ENCODE results near the gene LEO1.
A peak's percentile ranks its signal among the peaks of the same experiment; 100 is the strongest.

The LEO1 gene

GRCh38 chr15:52002351-52002750, 30.8 kb upstream of the LEO1 start:
- Histone ChIP-seq H3K79me2 (ENCODE audit: control insufficient read depth, insufficient read depth, low read length, unreplicated experiment) (no peaks in the 10 kb centered on the region), H3K36me3 (ENCODE audit: insufficient read depth, low read length) (no peaks in the 10 kb centered on the region), H3K27me3 (ENCODE audit: insufficient read depth, low read length) (no peaks in the 10 kb centered on the region), H3K4me3 (ENCODE audit: low read depth, low read length) (no peak overlapping the region), H3K4me1 (ENCODE audit: control insufficient read depth, insufficient read depth, low read length, unreplicated experiment) (peaks cover 16% of the 10 kb centered on the region), H3K27ac (ENCODE audit: low read depth, low read length) (no peak overlapping the region), H2AFZ (ENCODE audit: low read length, unreplicated experiment) (no peak overlapping the region)

- H3K27ac ChIP-seq (ENCODE audit: low read depth, low read length) = no peak overlapping the region
Measured at GRCh38 chr15:51992953-51993352, 21.4 kb upstream of the LEO1 start.

GRCh38 chr15:51991141-51991540, 19.6 kb upstream of the LEO1 start:
- Histone ChIP-seq H3K79me2 (ENCODE audit: control insufficient read depth, insufficient read depth, low read length, unreplicated experiment) (no peaks in the 10 kb centered on the region), H3K4me1 (ENCODE audit: control insufficient read depth, insufficient read depth, low read length, unreplicated experiment) (peaks cover 11% of the 10 kb centered on the region), H3K4me3 (ENCODE audit: low read depth, low read length) (no peak overlapping the region), H3K27me3 (ENCODE audit: insufficient read depth, low read length) (no peaks in the 10 kb centered on the region), H3K36me3 (ENCODE audit: insufficient read depth, low read length) (no peaks in the 10 kb centered on the region), H3K27ac (ENCODE audit: low read depth, low read length) (no peak overlapping the region), H2AFZ (ENCODE audit: low read length, unreplicated experiment) (no peak overlapping the region)

More at GRCh38 chr15:51992953-51993352, 21.4 kb upstream of the LEO1 start:
- H3K27me3 ChIP-seq (ENCODE audit: insufficient read depth, low read length) = no peaks in the 10 kb centered on the region
- H3K36me3 ChIP-seq (ENCODE audit: insufficient read depth, low read length) = no peaks in the 10 kb centered on the region
- H3K4me3 ChIP-seq (ENCODE audit: low read depth, low read length) = no peak overlapping the region
- peaks cover 11% of the 10 kb centered on the region for H3K4me1 ChIP-seq (ENCODE audit: control insufficient read depth, insufficient read depth, low read length, unreplicated experiment)
- H2AFZ ChIP-seq (ENCODE audit: low read length, unreplicated experiment) = no peak overlapping the region
- no peaks in the 10 kb centered on the region for H3K79me2 ChIP-seq (ENCODE audit: control insufficient read depth, insufficient read depth, low read length, unreplicated experiment)

- Histone ChIP-seq H3K4me1 (ENCODE audit: control insufficient read depth, insufficient read depth, low read length, unreplicated experiment) (peaks cover 15% of the 10 kb centered on the region), H3K79me2 (ENCODE audit: control insufficient read depth, insufficient read depth, low read length, unreplicated experiment) (no peaks in the 10 kb centered on the region), H3K36me3 (ENCODE audit: insufficient read depth, low read length) (no peaks in the 10 kb centered on the region), H2AFZ (ENCODE audit: low read length, unreplicated experiment) (peak overlapping the region; percentile 43), H3K27me3 (ENCODE audit: insufficient read depth, low read length) (no peaks in the 10 kb centered on the region), H3K4me3 (ENCODE audit: low read depth, low read length) (no peak overlapping the region), H3K27ac (ENCODE audit: low read depth, low read length) (peak overlapping the region; percentile 95)
Measured at GRCh38 chr15:51982770-51983103, 11.2 kb upstream of the LEO1 start.

GRCh38 chr15:51982013-51982769, 10.6 kb upstream of the LEO1 start:
- Histone ChIP-seq H3K79me2 (ENCODE audit: control insufficient read depth, insufficient read depth, low read length, unreplicated experiment) (no peaks in the 10 kb centered on the region), H3K4me1 (ENCODE audit: control insufficient read depth, insufficient read depth, low read length, unreplicated experiment) (peaks cover 15% of the 10 kb centered on the region), H3K27me3 (ENCODE audit: insufficient read depth, low read length) (no peaks in the 10 kb centered on the region), H3K4me3 (ENCODE audit: low read depth, low read length) (peak overlapping the region; percentile 66), H3K36me3 (ENCODE audit: insufficient read depth, low read length) (no peaks in the 10 kb centered on the region), H2AFZ (ENCODE audit: low read length, unreplicated experiment) (peak overlapping the region; percentile 43), H3K27ac (ENCODE audit: low read depth, low read length) (peak overlapping the region; percentile 95)

GRCh38 chr15:51973775-51974174, 2.2 kb upstream of the LEO1 start:
- H3K4me3 ChIP-seq (ENCODE audit: low read depth, low read length) = no peak overlapping the region
- H3K79me2 ChIP-seq (ENCODE audit: control insufficient read depth, insufficient read depth, low read length, unreplicated experiment) = peaks cover 29% of the 10 kb centered on the region
- H3K4me1 ChIP-seq (ENCODE audit: control insufficient read depth, insufficient read depth, low read length, unreplicated experiment) = peaks cover 20% of the 10 kb centered on the region
- no peaks in the 10 kb centered on the region for H3K27me3 ChIP-seq (ENCODE audit: insufficient read depth, low read length)
- H3K36me3 ChIP-seq (ENCODE audit: insufficient read depth, low read length) = no peaks in the 10 kb centered on the region
- H2AFZ ChIP-seq (ENCODE audit: low read length, unreplicated experiment) = no peak overlapping the region
- H3K27ac ChIP-seq (ENCODE audit: low read depth, low read length) = no peak overlapping the region

GRCh38 chr15:51973220-51973619, 1.6 kb upstream of the LEO1 start:
- no peaks in the 10 kb centered on the region for H3K27me3 ChIP-seq (ENCODE audit: insufficient read depth, low read length)
- H3K36me3 ChIP-seq (ENCODE audit: insufficient read depth, low read length) = no peaks in the 10 kb centered on the region
- H2AFZ ChIP-seq (ENCODE audit: low read length, unreplicated experiment) = no peak overlapping the region
- peaks cover 34% of the 10 kb centered on the region for H3K79me2 ChIP-seq (ENCODE audit: control insufficient read depth, insufficient read depth, low read length, unreplicated experiment)
- H3K27ac ChIP-seq (ENCODE audit: low read depth, low read length) = 0 out of 2 replicates have a peak overlapping the region, but pooled peaks have one; percentile 3
- peaks cover 20% of the 10 kb centered on the region for H3K4me1 ChIP-seq (ENCODE audit: control insufficient read depth, insufficient read depth, low read length, unreplicated experiment)
- peak overlapping the region; percentile 41; the same call in 1 of the 2 replicates for H3K4me3 ChIP-seq (ENCODE audit: low read depth, low read length)

- Histone ChIP-seq H3K4me1 (ENCODE audit: control insufficient read depth, insufficient read depth, low read length, unreplicated experiment) (peaks cover 20% of the 10 kb centered on the region), H2AFZ (ENCODE audit: low read length, unreplicated experiment) (peak overlapping the region; percentile 78), H3K27me3 (ENCODE audit: insufficient read depth, low read length) (no peaks in the 10 kb centered on the region), H3K27ac (ENCODE audit: low read depth, low read length) (peak overlapping the region; percentile 60), H3K4me3 (ENCODE audit: low read depth, low read length) (peak overlapping the region; percentile 95), H3K36me3 (ENCODE audit: insufficient read depth, low read length) (peaks cover 7% of the 10 kb centered on the region; the same call in 1 of the 2 replicates), H3K79me2 (ENCODE audit: control insufficient read depth, insufficient read depth, low read length, unreplicated experiment) (peaks cover 48% of the 10 kb centered on the region)
Measured at GRCh38 chr15:51971032-51971374, 575 bp downstream of the LEO1 start.

- H3K36me3 ChIP-seq (ENCODE audit: insufficient read depth, low read length) = peaks cover 12% of the 10 kb centered on the region
- H2AFZ ChIP-seq (ENCODE audit: low read length, unreplicated experiment) = no peak overlapping the region
- H3K27me3 ChIP-seq (ENCODE audit: insufficient read depth, low read length) = no peaks in the 10 kb centered on the region
- peaks cover 55% of the 10 kb centered on the region for H3K79me2 ChIP-seq (ENCODE audit: control insufficient read depth, insufficient read depth, low read length, unreplicated experiment)
- H3K4me1 ChIP-seq (ENCODE audit: control insufficient read depth, insufficient read depth, low read length, unreplicated experiment) = peaks cover 20% of the 10 kb centered on the region
- H3K4me3 ChIP-seq (ENCODE audit: low read depth, low read length) = peak overlapping the region; percentile 95
- H3K27ac ChIP-seq (ENCODE audit: low read depth, low read length) = no peak overlapping the region
Measured at GRCh38 chr15:51970132-51970817, 1.3 kb downstream of the LEO1 start.

- peaks cover 57% of the 10 kb centered on the region for H3K79me2 ChIP-seq (ENCODE audit: control insufficient read depth, insufficient read depth, low read length, unreplicated experiment)
- H3K27me3 ChIP-seq (ENCODE audit: insufficient read depth, low read length) = no peaks in the 10 kb centered on the region
- H3K4me1 ChIP-seq (ENCODE audit: control insufficient read depth, insufficient read depth, low read length, unreplicated experiment) = peaks cover 20% of the 10 kb centered on the region
- no peak overlapping the region; the same call in 1 of the 2 replicates for H3K4me3 ChIP-seq (ENCODE audit: low read depth, low read length)
- H3K36me3 ChIP-seq (ENCODE audit: insufficient read depth, low read length) = peaks cover 16% of the 10 kb centered on the region
- H3K27ac ChIP-seq (ENCODE audit: low read depth, low read length) = no peak overlapping the region
- H2AFZ ChIP-seq (ENCODE audit: low read length, unreplicated experiment) = no peak overlapping the region
Measured at GRCh38 chr15:51969728-51970127, 1.9 kb downstream of the LEO1 start.

GRCh38 chr15:51967583-51967982, 4.0 kb downstream of the LEO1 start:
- Histone ChIP-seq H2AFZ (ENCODE audit: low read length, unreplicated experiment) (no peak overlapping the region), H3K27me3 (ENCODE audit: insufficient read depth, low read length) (no peaks in the 10 kb centered on the region), H3K27ac (ENCODE audit: low read depth, low read length) (no peak overlapping the region), H3K4me3 (ENCODE audit: low read depth, low read length) (no peak overlapping the region), H3K79me2 (ENCODE audit: control insufficient read depth, insufficient read depth, low read length, unreplicated experiment) (peaks cover 57% of the 10 kb centered on the region), H3K4me1 (ENCODE audit: control insufficient read depth, insufficient read depth, low read length, unreplicated experiment) (peaks cover 12% of the 10 kb centered on the region), H3K36me3 (ENCODE audit: insufficient read depth, low read length) (peaks cover 17% of the 10 kb centered on the region)

Data from ACC112 (cell line).